Measurements from ENCODE around the gene GREB1.

DNA sequence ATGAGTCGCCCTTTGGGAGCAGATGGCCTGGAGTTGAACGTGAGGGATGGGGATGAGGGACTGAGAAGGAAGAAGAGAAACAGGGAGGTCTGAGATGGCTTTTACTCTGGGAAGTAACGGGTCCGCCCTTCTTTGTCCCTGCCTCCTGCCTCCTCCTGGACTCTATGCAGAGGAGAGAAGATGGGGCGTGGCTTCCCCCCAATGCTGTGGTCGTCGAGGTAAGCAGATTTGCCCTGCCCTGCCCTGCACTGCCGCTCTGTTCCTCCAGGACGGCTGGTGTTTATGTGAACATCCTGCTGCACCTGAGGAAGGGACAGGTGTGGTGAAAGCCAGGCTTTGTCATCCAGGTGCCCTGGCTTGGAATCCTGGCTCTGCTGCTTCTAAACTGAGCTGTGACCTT, 149.6 kb downstream of the GREB1 start:
- TF ChIP-seq FOXM1 (IDR thresholded peaks at IDR 0.05; ENCODE audit: borderline replicate concordance, low read depth) (no peak), YY1 (IDR thresholded peaks at IDR 0.05; ENCODE audit: low read depth) (no peak), RAD21 (IDR thresholded peaks at IDR 0.05; ENCODE audit: low read depth) (no peak), TCF12 (IDR thresholded peaks at IDR 0.05; ENCODE audit: low read depth) (no peak), EP300 (IDR thresholded peaks at IDR 0.05; ENCODE audit: borderline replicate concordance) (no peak), TEAD4 (IDR thresholded peaks at IDR 0.05) (no peak), ZBTB7A (IDR thresholded peaks at IDR 0.05; ENCODE audit: low read depth) (no peak), TAF1 (IDR thresholded peaks at IDR 0.05; ENCODE audit: low read depth) (no peak), CEBPB (IDR thresholded peaks at IDR 0.05) (no peak)
- TF ChIP-seq, protein P1, sequence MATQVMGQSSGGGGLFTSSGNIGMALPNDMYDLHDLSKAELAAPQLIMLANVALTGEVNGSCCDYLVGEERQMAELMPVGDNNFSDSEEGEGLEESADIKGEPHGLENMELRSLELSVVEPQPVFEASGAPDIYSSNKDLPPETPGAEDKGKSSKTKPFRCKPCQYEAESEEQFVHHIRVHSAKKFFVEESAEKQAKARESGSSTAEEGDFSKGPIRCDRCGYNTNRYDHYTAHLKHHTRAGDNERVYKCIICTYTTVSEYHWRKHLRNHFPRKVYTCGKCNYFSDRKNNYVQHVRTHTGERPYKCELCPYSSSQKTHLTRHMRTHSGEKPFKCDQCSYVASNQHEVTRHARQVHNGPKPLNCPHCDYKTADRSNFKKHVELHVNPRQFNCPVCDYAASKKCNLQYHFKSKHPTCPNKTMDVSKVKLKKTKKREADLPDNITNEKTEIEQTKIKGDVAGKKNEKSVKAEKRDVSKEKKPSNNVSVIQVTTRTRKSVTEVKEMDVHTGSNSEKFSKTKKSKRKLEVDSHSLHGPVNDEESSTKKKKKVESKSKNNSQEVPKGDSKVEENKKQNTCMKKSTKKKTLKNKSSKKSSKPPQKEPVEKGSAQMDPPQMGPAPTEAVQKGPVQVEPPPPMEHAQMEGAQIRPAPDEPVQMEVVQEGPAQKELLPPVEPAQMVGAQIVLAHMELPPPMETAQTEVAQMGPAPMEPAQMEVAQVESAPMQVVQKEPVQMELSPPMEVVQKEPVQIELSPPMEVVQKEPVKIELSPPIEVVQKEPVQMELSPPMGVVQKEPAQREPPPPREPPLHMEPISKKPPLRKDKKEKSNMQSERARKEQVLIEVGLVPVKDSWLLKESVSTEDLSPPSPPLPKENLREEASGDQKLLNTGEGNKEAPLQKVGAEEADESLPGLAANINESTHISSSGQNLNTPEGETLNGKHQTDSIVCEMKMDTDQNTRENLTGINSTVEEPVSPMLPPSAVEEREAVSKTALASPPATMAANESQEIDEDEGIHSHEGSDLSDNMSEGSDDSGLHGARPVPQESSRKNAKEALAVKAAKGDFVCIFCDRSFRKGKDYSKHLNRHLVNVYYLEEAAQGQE (IDR thresholded peaks at IDR 0.05; ENCODE audit: low read depth), result no peak
